ENCODE results near the gene CIAO1.

DNA sequence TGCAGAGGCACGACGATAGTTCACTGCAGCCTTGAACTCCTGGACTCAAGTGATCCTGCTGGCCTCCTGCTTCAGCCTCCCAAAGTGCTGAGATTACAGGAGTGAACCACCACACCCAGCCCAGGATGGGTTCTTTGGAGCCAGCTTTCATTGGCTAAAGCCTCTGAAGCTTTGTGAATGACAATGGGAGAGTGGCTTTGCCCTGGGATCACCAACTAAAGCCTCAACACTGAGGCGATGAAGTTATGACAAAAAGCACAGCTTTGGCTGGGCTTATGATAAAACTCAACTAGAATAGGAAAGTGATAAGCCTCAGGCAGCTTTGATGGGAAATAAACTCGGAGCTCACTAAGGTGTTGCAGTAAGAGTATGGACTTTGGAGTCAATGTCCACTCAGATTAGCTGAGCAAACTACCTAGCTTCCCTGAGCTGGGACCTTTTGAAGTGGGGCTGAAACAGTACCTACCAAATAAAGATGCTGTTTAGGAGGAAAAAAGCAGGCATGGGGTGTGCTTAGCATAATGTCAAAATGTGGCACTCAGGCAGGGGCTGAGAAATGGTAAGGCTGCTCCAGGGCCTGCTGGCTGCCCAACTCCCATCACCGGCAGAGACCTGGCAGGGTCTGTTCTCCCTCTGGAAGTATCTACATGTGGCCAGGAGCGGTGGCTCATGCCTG, 4.6 kb upstream of the CIAO1 start:
- TF ChIP-seq EP300 (IDR thresholded peaks at IDR 0.05): no peak
- TF ChIP-seq, protein P1, sequence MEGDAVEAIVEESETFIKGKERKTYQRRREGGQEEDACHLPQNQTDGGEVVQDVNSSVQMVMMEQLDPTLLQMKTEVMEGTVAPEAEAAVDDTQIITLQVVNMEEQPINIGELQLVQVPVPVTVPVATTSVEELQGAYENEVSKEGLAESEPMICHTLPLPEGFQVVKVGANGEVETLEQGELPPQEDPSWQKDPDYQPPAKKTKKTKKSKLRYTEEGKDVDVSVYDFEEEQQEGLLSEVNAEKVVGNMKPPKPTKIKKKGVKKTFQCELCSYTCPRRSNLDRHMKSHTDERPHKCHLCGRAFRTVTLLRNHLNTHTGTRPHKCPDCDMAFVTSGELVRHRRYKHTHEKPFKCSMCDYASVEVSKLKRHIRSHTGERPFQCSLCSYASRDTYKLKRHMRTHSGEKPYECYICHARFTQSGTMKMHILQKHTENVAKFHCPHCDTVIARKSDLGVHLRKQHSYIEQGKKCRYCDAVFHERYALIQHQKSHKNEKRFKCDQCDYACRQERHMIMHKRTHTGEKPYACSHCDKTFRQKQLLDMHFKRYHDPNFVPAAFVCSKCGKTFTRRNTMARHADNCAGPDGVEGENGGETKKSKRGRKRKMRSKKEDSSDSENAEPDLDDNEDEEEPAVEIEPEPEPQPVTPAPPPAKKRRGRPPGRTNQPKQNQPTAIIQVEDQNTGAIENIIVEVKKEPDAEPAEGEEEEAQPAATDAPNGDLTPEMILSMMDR (IDR thresholded peaks at IDR 0.05): no peak
- TF ChIP-seq POLR2A (IDR thresholded peaks at IDR 0.05): no peak
- TF ChIP-seq POLR2AphosphoS5 (IDR thresholded peaks at IDR 0.05): no peak
